T47D (cell line): ENCODE results near the gene DNMT1.
A peak's percentile ranks its signal among the peaks of the same experiment; 100 is the strongest.
"Not testable (repeated sequence)": the region's sequence is repeated elsewhere in the genome, so short reads cannot be mapped to it uniquely, and the experiment has no call there.

Experiments
- DNase-seq, 2 experiments: peaks; one replicate each; pipeline versions ENCODE4 v3.0.0 to v3.0.0-alpha.2; 2011 to 2012; ENCODE audit warnings: low read depth in 1 of 2, low spot score in 1 of 2
- JUND ChIP-seq: IDR thresholded peaks from 2 replicates; pipeline ENCODE4 v1.6.1; 2012; ENCODE audit warnings: low read depth
- in situ Hi-C: cut with HindIII; loops from 2 replicates; pipeline ENCODE4 v1.10.0; 2016; ENCODE audit warnings: low sequenced_read_pairs, low pct_unique_long_range_greater_than_20kb

Gene DNMT1

DNA sequence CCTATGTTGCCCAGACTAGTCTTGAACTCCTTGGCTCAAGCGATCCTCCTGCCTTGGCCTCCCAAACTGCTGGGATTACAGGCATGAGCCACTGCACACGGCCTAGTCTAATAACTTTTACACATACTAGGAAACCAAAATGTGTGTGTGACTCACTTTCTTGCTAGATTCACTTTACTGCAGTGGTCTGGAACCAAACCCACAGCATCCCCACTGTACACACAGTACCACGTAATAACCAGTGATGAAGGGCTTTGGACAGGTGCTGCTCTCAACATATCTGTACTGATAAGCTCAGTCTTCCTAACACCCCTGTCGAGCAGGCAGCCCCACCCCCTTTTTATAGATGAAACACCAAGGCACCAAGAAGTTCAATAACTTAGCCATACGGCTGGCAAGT is 5.1 kb downstream of the DNMT1 start:
- no peak for TF ChIP-seq JUND
- DNase-seq = no peak
- in situ Hi-C loops = no loop called here

DNA sequence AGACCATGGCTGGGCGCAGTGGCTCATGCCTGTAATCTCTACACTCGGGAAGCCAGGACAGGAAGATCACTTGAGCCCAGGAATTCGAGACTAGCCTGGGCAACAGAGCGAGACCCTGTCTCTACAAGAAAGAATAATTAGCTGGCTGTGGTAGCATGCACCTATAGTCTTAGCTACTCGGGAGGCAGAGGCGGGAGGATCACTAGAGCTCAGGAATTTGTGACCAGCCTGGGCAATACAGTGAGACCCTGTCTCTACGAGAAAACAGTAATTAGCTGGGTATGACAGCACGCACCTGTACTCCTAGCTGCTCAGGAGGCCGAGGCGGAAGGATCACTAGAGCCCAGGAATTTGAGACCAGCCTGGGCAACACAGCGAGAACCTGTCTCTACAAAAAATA is 7.4 kb downstream of the DNMT1 start:
- TF ChIP-seq JUND = no peak
- in situ Hi-C loops = no loop called here

DNA sequence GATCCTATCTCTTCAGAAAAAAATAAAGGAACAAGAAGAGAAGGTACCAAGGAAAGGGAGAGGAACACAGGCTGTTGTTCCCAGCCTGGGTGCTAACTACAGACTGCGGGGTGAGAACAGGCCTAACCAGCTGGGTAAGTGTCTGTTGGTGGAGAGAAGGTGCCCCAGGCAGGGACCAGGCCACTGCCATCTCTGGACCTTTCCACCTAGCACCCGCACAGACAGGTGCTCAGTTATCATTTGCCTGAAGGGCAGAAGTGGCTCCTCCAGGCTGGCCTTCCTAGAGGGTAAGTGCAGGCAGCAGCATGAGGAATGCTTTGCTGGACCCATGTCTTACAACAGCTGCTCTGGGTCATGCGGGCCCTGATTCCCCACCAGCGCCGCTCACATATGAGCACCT is 10.1 kb downstream of the DNMT1 start:
- no peak for TF ChIP-seq JUND
- DNase-seq = peak in 1 of 2 experiments; percentile 80
- in situ Hi-C loops = no loop called here

More for the DNA sequence above, 7.4 kb downstream of the DNMT1 start:
- DNase-seq = no peak

DNA sequence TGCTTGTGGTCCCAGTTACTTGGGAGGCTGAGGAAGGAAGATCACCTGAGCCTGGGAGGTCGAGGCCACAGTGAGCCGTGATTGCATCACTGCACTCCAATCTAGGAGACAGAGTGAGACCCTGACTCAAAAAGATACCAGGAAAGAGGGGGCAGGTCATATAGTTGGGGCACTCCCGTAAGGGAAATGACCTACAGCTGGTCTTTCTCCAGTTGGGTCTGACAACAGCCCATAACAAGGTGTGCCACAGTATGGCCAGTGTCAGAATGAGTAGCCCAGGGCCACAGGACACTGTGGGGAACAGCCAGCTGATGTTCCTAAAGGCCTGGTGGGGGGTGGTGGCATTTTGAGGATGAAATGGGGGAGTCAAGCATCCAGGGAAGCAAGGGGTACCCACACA is 10.8 kb downstream of the DNMT1 start:
- DNase-seq = no peak
- in situ Hi-C loops = no loop called here
- TF ChIP-seq JUND = no peak

DNA sequence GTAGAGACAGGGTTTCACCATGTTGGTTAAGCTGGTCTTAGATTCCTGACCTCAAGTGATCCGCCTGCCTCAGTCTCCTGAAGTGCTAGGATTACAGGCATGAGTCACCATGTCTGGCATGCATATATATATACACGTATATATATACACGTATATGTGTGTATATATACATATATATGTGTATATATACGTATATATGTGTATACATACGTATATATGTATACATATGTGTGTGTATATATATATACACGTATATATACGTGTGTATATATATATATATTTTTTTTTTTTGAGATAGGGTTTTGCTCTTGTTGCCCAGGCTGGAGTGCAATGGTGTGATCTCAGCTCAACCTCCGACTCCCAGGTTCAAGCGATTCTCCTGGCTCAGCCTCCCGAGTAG is 11.9 kb downstream of the DNMT1 start:
- no peak for TF ChIP-seq JUND
- in situ Hi-C loops = no loop called here
- no peak for DNase-seq

DNA sequence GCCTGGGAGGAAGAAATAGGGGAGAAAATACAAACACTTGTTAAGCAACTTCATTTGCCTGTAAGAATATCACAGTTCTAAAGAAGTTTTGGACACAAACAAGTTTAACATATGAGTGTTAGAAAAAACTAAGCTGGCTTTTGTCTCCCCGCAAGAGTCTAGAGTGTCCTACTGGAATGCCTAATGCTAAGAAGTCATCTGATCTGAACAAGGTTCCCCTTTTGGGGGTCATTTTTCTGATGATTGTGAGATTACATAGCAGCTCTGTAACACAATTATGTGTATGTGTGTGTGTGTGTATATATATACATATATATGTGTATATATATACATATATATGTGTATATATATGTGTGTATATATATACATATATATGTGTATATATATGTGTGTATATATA is 12.7 kb downstream of the DNMT1 start:
- no peak for DNase-seq
- in situ Hi-C loops = no loop called here
- TF ChIP-seq JUND = no peak

DNA sequence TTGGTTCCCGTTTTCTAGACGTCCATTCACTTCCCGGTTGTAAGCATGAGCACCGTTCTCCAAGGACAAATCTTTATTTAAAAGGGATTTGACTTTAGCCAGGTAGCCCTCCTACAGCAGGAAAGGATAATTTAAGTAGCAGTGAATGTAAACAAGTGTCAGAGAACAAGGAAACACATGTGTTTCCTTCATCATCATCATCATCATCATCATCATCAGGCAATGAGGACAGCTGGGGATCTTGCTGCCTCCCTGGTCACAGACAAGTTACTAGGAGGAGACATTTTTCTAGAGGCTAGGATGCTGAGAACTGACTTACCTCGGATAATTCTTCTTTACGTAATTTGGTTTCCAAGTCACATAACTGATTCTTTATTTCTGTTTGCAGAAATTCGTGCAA is 14.3 kb downstream of the DNMT1 start:
- no peak for TF ChIP-seq JUND
- no peak for DNase-seq
- in situ Hi-C loops = no loop called here

DNA sequence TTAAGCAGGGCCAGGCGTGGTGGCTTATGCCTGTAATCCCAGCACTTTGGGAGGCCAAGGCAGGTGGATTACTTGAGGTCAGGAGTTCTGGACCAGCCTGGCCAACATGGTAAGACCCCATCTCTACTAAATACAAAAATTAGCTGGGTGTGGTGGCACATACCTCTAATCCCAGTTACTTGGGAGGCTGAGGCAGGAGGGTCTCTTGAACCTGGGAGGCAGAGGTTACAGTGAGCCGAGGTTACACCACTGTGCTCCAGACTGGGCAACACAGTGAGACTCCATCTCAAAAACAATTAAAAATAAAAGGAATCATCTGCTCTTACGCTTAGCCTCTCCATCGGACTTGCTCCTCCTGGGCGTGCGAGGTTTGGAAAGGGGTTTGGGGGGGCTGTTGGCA is 14.7 kb downstream of the DNMT1 start:
- DNase-seq, in situ Hi-C loops: not testable (repeated sequence)

DNA sequence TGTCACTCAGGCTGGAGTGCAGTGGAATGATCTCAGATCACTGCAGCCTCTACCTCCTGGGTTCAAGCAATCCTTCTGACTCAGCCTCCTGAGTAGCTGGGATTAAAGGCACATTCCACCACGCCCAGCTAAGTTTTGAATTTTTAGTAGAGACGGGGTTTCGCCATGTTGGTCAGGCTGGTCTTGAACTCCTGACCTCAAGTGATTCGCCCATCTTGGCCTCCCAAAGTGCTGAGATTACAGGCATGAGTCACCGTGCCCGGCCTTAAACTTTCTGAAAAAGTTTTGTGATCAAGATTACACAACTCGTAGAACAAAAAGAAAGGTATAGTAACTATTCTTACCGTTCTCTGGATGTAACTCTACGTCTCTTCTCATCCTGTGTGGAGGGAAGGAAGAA is 21.2 kb downstream of the DNMT1 start:
- DNase-seq = no peak
- TF ChIP-seq JUND = no peak
- in situ Hi-C loops = no loop called here

DNA sequence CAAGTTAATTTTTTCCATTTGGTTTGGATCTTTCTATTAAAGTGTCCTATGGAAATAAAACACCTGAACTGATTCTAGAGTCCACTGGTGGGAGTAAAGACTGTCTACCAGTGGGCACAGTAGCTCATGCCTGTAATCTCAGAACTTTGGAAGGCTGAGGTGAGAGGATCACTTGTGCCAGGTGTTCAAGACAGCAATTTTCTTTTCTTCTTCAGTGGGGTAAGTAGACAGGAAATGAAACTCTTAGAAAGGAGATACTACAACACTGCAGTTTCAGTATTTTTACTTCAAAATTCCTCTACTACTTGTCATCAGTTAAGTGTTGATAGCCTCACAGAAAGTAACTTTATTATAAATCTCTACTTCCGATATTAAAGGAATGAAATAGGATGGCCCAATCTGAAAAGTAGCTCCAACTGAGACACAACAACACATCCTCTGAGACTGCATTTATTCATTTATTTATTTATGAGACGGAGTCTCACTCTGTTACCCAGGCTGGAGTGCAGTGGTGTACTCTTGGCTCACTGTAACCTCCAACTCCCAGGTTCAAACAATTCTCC is 26.3 kb downstream of the DNMT1 start:
- TF ChIP-seq JUND = no peak
- DNase-seq = no peak
- in situ Hi-C loops = no loop called here

DNA sequence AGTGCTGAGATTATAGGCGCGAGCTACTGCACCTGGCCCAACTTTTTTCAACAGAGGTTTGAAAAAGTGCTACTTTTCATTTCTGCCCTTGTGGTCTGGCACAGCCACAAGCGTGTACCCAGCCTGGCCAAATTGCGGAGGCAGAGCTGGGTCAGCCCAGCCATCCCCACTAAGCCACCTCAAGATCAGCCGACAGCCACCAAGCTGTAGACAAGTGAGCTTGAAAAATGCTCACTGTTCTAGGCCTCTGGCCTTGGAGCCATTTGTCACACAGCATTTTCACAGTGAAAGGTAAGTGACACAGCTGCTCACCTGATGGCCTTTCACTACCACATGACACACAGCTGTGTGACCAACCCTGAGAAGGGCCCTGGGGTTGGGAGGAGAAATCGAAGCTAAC is 27.3 kb downstream of the DNMT1 start:
- in situ Hi-C loops = no loop called here
- DNase-seq = no peak
- no peak for TF ChIP-seq JUND

DNA sequence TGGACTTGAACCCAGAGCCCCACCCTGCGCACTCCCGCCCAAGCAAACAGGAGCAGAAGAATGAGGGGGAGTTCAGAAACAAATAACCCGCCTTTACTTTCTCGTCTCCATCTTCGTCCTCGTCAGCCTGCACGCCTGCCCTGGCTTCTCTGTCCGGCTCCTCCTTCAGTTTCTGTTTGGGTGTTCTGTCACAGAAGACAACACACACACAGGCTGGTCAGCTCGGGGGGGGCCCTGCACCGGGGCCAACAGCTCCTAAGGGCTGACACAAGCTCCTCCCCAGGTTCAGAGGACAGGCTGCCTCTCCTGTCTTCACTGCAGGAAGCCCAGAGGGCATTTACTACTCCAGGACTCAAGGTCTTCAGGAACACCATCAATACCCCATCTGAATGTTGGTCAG is 28.3 kb downstream of the DNMT1 start:
- in situ Hi-C loops, DNase-seq: not testable (repeated sequence)

DNA sequence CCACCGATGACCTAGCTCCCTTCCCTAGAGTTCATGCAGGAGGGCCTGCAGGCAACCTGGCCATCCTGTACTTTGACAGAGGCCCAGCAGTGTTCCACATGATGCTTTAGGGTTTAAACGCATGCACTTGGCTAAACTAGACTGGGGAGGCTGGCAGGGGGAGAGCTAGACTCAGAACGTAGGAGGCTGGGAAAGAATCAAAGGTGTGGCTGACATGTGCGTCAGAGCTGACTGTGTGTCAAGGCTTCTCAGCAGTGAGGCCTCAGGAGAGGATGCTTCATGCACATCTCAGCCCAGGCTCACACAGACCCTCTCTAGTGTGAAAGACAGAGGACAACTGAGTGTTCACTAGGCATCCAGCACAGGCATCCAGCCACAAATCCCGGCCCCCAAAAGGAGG is 28.7 kb downstream of the DNMT1 start:
- no peak for DNase-seq
- in situ Hi-C loops = no loop called here
- TF ChIP-seq JUND = no peak

DNA sequence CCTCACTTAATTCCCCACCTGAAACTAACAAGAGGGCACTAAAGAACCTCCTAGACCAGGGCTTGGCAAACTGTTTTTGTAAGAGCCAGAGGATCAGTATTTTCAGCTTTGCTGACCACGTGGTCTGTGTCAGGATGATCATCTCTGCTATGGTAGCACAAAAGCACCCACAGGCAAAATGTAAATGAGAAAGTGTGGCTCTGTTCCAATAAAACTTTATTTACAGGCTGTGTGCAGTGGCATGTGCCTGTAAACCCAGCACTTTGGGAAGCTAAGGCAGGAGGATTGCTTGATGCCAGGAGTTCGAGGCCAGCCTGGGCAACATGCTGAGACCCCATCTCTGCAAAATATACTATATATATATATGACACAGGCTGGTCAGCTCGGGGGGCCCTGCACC is 31.2 kb downstream of the DNMT1 start:
- in situ Hi-C loops = no loop called here
- no peak for DNase-seq
- no peak for TF ChIP-seq JUND
